Measurements from ENCODE around the gene SNX32.

SNX32 gene

DNA sequence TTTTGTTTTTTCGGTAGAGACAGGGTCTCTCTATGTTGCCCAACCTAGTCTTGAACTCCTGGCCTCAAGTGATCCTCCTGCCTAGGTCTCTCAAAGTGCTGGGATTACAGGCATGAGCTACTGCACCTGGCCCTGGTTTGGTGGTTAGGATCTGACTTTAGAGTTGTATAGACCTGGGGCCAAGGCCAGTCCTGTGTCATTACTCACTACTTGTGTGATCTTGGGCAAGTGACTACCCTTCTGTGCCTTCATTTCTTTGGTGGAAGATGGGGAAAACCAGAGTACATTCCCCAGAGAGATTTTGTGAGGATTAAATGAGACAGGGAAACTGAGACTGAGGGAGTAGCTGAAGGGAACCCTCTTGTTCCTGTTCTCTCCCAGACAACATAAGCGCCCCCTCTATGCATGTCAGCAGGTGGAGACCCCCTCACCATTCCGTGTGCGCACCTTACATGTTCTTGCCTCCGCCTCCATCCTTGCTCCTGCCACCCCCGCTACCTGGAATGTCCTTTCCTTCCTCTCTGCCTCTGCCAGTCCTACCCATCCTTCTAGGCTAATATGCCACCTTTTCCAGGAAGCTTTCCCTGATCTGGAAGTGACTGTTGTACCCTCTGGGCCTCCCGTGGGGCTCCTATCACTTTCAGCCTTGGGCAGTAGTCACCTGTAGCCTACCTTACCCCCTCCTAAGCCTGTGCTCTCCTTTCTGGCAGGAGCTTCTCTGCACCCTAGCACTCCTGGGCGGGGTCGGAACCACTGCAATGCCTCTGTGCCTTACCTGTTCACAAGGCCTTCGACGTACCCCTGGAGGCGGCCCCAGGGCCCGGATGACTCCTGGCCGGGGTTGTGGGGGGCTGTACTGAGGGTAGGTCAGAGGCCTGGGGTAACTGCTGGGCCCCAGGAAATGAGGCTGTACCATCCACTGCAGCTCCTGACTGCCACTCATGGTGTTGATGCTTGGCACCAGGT lies 62.6 kb downstream of the SNX32 start:
- Histone ChIP-seq H3K9me3 (ENCODE audit: control insufficient read depth in 1 of 2, low read length in 2 of 2) (no peaks in the 10 kb centered on the region), H3K36me3 (ENCODE audit: control insufficient read depth in 1 of 2, insufficient read depth in 2 of 2, low read length in 2 of 2) (no peaks in the 10 kb centered on the region), H3K4me3 (ENCODE audit: low read depth in 1 of 2, low read length in 2 of 2) (no peak overlapping the region), H3K27ac (ENCODE audit: low read length) (no peak overlapping the region), H3K27me3 (ENCODE audit: low read depth, low read length) (no peaks in the 10 kb centered on the region), H3K4me1 (ENCODE audit: control insufficient read depth in 1 of 2, insufficient read depth in 2 of 2, low read length in 2 of 2) (peaks cover 4 to 41% of the 10 kb centered on the region in 2 donors)

GRCh38 chr11:65897020-65897471 lies 63.3 kb downstream of the SNX32 start:
- no peaks in the 10 kb centered on the region for H3K36me3 ChIP-seq (ENCODE audit: control insufficient read depth in 1 of 2, insufficient read depth in 2 of 2, low read length in 2 of 2)
- H3K4me3 ChIP-seq (ENCODE audit: low read depth in 1 of 2, low read length in 2 of 2) = no peak overlapping the region
- H3K9me3 ChIP-seq (ENCODE audit: control insufficient read depth in 1 of 2, low read length in 2 of 2) = no peaks in the 10 kb centered on the region
- no peak overlapping the region for H3K27ac ChIP-seq (ENCODE audit: low read length)
- no peaks in the 10 kb centered on the region for H3K27me3 ChIP-seq (ENCODE audit: low read depth, low read length)
- H3K4me1 ChIP-seq (ENCODE audit: control insufficient read depth in 1 of 2, insufficient read depth in 2 of 2, low read length in 2 of 2) = peaks cover 2 to 34% of the 10 kb centered on the region in 2 donors

DNA sequence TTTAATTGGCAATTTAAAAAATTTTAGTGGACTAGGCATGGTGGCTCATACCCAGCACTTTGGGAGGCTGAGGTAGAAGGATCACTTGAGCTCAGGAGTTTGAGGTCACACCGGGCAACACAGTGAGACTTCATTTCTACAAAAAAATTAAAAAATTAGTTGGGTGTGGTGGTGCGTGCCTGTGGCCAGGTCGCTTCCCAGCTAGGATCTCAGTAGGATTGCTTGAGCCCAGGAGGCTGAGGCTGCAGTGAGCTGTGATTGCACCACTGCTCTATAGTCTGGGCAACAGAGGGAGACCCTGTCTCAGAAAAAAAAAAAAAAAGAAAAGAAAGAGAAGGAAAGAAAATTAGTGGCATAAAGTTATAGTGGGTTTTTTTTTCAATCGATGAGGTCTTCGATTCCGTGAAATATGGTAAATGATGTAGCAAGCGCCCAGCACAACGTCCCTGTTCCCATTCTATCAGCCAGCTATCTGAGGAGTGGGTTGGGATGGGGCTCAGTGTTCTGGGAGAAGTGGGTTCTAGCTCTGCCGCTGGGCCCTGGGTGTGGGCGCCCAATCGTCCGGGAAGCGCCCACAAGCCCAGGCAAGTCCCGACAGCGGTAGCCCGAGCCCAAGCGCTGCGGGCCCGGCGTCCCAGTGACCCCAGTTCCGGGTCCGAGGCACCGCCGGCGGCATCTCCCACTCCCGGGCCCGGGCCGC lies 65.0 kb downstream of the SNX32 start:
- Histone ChIP-seq H3K4me3 (ENCODE audit: low read depth in 1 of 2, low read length in 2 of 2) (peak overlapping the region; percentile 65 to 66), H3K27ac (ENCODE audit: low read length) (no peak overlapping the region), H3K9me3 (ENCODE audit: control insufficient read depth in 1 of 2, low read length in 2 of 2) (no peaks in the 10 kb centered on the region), H3K36me3 (ENCODE audit: control insufficient read depth in 1 of 2, insufficient read depth in 2 of 2, low read length in 2 of 2) (no peaks in the 10 kb centered on the region), H3K27me3 (ENCODE audit: low read depth, low read length) (no peaks in the 10 kb centered on the region), H3K4me1 (ENCODE audit: control insufficient read depth in 1 of 2, insufficient read depth in 2 of 2, low read length in 2 of 2) (peaks cover 0 to 18% of the 10 kb centered on the region in 2 donors)

GRCh38 chr11:65899356-65900124 lies 65.8 kb downstream of the SNX32 start:
- Histone ChIP-seq H3K9me3 (ENCODE audit: control insufficient read depth in 1 of 2, low read length in 2 of 2) (no peaks in the 10 kb centered on the region), H3K27me3 (ENCODE audit: low read depth, low read length) (no peaks in the 10 kb centered on the region), H3K4me3 (ENCODE audit: low read depth in 1 of 2, low read length in 2 of 2) (peak overlapping the region; percentile 65 to 66), H3K4me1 (ENCODE audit: control insufficient read depth in 1 of 2, insufficient read depth in 2 of 2, low read length in 2 of 2) (peaks cover 0 to 13% of the 10 kb centered on the region in 2 donors), H3K36me3 (ENCODE audit: control insufficient read depth in 1 of 2, insufficient read depth in 2 of 2, low read length in 2 of 2) (no peaks in the 10 kb centered on the region), H3K27ac (ENCODE audit: low read length) (no peak overlapping the region)

GRCh38 chr11:65900125-65900898 lies 66.5 kb downstream of the SNX32 start, which contains the start of gene FOSL1:
Gene FOSL1, minus strand, starts transcription at chr11:65900388. Its CDS starts 49 bp downstream, at chr11:65900339.
- Histone ChIP-seq H3K9me3 (ENCODE audit: control insufficient read depth in 1 of 2, low read length in 2 of 2) (no peaks in the 10 kb centered on the region), H3K27me3 (ENCODE audit: low read depth, low read length) (no peaks in the 10 kb centered on the region), H3K27ac (ENCODE audit: low read length) (no peak within 1 kb of the TSS), H3K4me1 (ENCODE audit: control insufficient read depth in 1 of 2, insufficient read depth in 2 of 2, low read length in 2 of 2) (peaks cover 0 to 13% of the 10 kb centered on the region in 2 donors), H3K4me3 (ENCODE audit: low read depth in 1 of 2, low read length in 2 of 2) (peak within 1 kb of the TSS; percentile 65 to 66), H3K36me3 (ENCODE audit: control insufficient read depth in 1 of 2, insufficient read depth in 2 of 2, low read length in 2 of 2) (no peaks in the 10 kb centered on the region)

DNA sequence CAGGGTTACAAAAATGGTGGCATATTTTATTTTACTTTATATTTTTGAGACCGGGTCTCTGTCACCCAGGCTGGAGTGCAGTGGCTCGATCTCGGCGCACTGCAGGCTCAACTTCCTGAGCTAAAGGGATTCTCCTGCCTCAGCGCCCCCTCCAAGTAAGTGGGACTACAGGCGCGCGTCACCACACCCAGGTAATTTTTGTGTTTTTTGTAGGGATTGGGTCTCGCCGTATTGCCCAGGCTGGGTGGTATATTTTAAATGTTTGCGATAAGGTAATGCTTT lies 67.1 kb downstream of the SNX32 start:
- Histone ChIP-seq H3K4me1 (ENCODE audit: control insufficient read depth in 1 of 2, insufficient read depth in 2 of 2, low read length in 2 of 2) (peaks cover 0 to 13% of the 10 kb centered on the region in 2 donors), H3K4me3 (ENCODE audit: low read depth in 1 of 2, low read length in 2 of 2) (peak overlapping the region; percentile 11 to 66), H3K27me3 (ENCODE audit: low read depth, low read length) (no peaks in the 10 kb centered on the region), H3K27ac (ENCODE audit: low read length) (no peak overlapping the region), H3K36me3 (ENCODE audit: control insufficient read depth in 1 of 2, insufficient read depth in 2 of 2, low read length in 2 of 2) (no peaks in the 10 kb centered on the region), H3K9me3 (ENCODE audit: control insufficient read depth in 1 of 2, low read length in 2 of 2) (no peaks in the 10 kb centered on the region)

GRCh38 chr11:65903068-65903481 lies 69.3 kb downstream of the SNX32 start:
- Histone ChIP-seq H3K4me1 (ENCODE audit: control insufficient read depth in 1 of 2, insufficient read depth in 2 of 2, low read length in 2 of 2) (peaks cover 0 to 13% of the 10 kb centered on the region in 2 donors), H3K36me3 (ENCODE audit: control insufficient read depth in 1 of 2, insufficient read depth in 2 of 2, low read length in 2 of 2) (no peaks in the 10 kb centered on the region), H3K27ac (ENCODE audit: low read length) (no peak overlapping the region), H3K4me3 (ENCODE audit: low read depth in 1 of 2, low read length in 2 of 2) (no peak overlapping the region), H3K9me3 (ENCODE audit: control insufficient read depth in 1 of 2, low read length in 2 of 2) (no peaks in the 10 kb centered on the region), H3K27me3 (ENCODE audit: low read depth, low read length) (no peaks in the 10 kb centered on the region)
